GM12878 (cell line): Measurements from ENCODE around the gene PROC. TPM values are rescaled to one million over a fixed set of nuclear protein-coding genes. Genes with fewer than 3 reads are reported as not detected.

Experiments used
- ATAC-seq: fragments of 200-7000 bp; cut with Tn5 transposase; 3 replicates; pipeline ENCODE4 v1.9.1; 2020; ENCODE audit warnings: mild to moderate bottlenecking, moderate library complexity
- BruUV-seq: library from RNA; stranded (reverse); fragments of 400-500 nt; replicated peaks from 2 replicates; lab custom pipeline; 2021; lab: Mats Ljungman, UMichigan
- CTCF ChIA-PET: fragments of 300-600 bp; sonication (Branson Sonifier 250); formaldehyde crosslinking; extraction: SDS; loops from one replicate; lab custom pipeline; 2021; ENCODE audit warnings: inconsistent platforms; lab: Yijun Ruan, JAX
- POLR2A ChIA-PET: fragments of 350-600 bp; formaldehyde crosslinking; extraction: SDS; loops from one replicate; lab custom pipeline; 2021; ENCODE audit warnings: inconsistent platforms; lab: Charles Lee
- RAD21 ChIA-PET: fragments of 300-600 bp; sonication (Branson Sonifier 250); formaldehyde crosslinking; loops from one replicate; lab custom pipeline; 2023; ENCODE audit warnings: antibody characterized with exemption; ENCODE audit not compliant: unreplicated experiment; lab: Charles Lee
- SMC1A ChIA-PET: fragments of 300-600 bp; sonication (Branson Sonifier 250); formaldehyde crosslinking; loops from one replicate; lab custom pipeline; 2023; ENCODE audit not compliant: unreplicated experiment, uncharacterized antibody; lab: Charles Lee
- DNase-seq: peaks from one replicate; pipeline ENCODE4 v3.0.0-alpha.2; 2011; ENCODE audit warnings: low read depth, low spot score
- FAIRE-seq: peaks from 3 replicates; lab custom pipeline; 2011; peaks lifted over from hg19 to GRCh38; lab: Jason Lieb, UNC
- H2AFZ ChIP-seq: 2 replicates; pipeline ENCODE4 v1.6.0; 2011; ENCODE audit warnings: low read depth, low read length, control low read depth; ENCODE audit not compliant: control insufficient read depth
- H3K27ac ChIP-seq: 2 replicates; pipeline ENCODE4 v1.5.1; 2011; ENCODE audit warnings: control low read depth; ENCODE audit not compliant: control insufficient read depth, insufficient read depth
- H3K27me3 ChIP-seq, 2 experiments: replicated peaks in 1 of 2; 2 replicates each; pipeline versions ENCODE4 v1.6.0 to v1.6.1; 2011; ENCODE audit warnings: low read length in 1 of 2; ENCODE audit not compliant: control insufficient read depth in 2 of 2, insufficient read depth in 2 of 2
- H3K36me3 ChIP-seq, 2 experiments: 2 replicates each; pipeline ENCODE4 v1.5.1; 2011; ENCODE audit warnings: low read length in 1 of 2; ENCODE audit not compliant: control insufficient read depth in 2 of 2, insufficient read depth in 2 of 2
- H3K4me1 ChIP-seq: 2 replicates; pipeline ENCODE4 v1.6.1; 2011; ENCODE audit warnings: mild to moderate bottlenecking, low read length, moderate library complexity, mixed read lengths; ENCODE audit not compliant: control insufficient read depth, insufficient read depth
- H3K4me2 ChIP-seq: 2 replicates; pipeline ENCODE4 v1.6.0; 2011; ENCODE audit warnings: control low read depth; ENCODE audit not compliant: control insufficient read depth, insufficient read depth
- H3K4me3 ChIP-seq: fragments of 200-600 bp; sonication (generic); 2 replicates; pipeline ENCODE4 v1.5.1; 2016
- H3K79me2 ChIP-seq: 2 replicates; pipeline ENCODE4 v1.6.0; 2011; ENCODE audit warnings: low read length; ENCODE audit not compliant: control insufficient read depth, insufficient read depth
- H3K9ac ChIP-seq: 2 replicates; pipeline ENCODE4 v1.8.0; 2011; ENCODE audit warnings: low read length, control low read depth, mixed read lengths; ENCODE audit not compliant: control insufficient read depth, insufficient read depth
- H3K9me3 ChIP-seq: replicated peaks from 3 replicates; pipeline ENCODE4 v1.5.1; 2011; ENCODE audit warnings: mild to moderate bottlenecking, low read length; ENCODE audit not compliant: control insufficient read depth, insufficient read depth
- H4K20me1 ChIP-seq: 2 replicates; pipeline ENCODE4 v1.6.0; 2011; ENCODE audit not compliant: control insufficient read depth, insufficient read depth
- DPF2 ChIP-seq: fragments of 450-650 bp; IDR thresholded peaks from 2 replicates; pipeline ENCODE4 v1.6.1; 2017; ENCODE audit warnings: mild to moderate bottlenecking
- PBX3 ChIP-seq: IDR thresholded peaks from 2 replicates; pipeline ENCODE4 v1.6.1; 2011; ENCODE audit warnings: mild to moderate bottlenecking, low read depth, low read length, moderate library complexity; ENCODE audit not compliant: insufficient replicate concordance
- SREBF2 ChIP-seq: IDR thresholded peaks from 2 replicates; pipeline ENCODE4 v1.6.1; 2012; ENCODE audit warnings: mild to moderate bottlenecking, low read length
- STAT1 ChIP-seq: fragments of 450-650 bp; conservative IDR thresholded peaks from 2 replicates; pipeline ENCODE4 v1.6.1; 2014; ENCODE audit warnings: antibody characterized with exemption, mild to moderate bottlenecking
- YY1 ChIP-seq: IDR thresholded peaks from 2 replicates; pipeline ENCODE4 v1.6.1; 2011; ENCODE audit warnings: low read depth, mild to moderate bottlenecking, low read length
- ZNF384 ChIP-seq: IDR thresholded peaks from 2 replicates; pipeline ENCODE4 v1.6.1; 2012; ENCODE audit warnings: low read depth, mild to moderate bottlenecking, low read length, improper control_type of control experiment, borderline replicate concordance
- WGBS: methylation state at CpG from one replicate; pipeline ENCODE4 v1.1.6; 2016; ENCODE audit warnings: low lambda C conversion rate; ENCODE audit not compliant: insufficient replicate concordance, insufficient coverage; ENCODE audit errors: missing lambda C conversion rate; 5-methylcytosine and 5-hydroxymethylcytosine counted together
- in situ Hi-C: fragments of 300-500 bp; cut with MboI; formaldehyde crosslinking; loops from 9 replicates; pipeline ENCODE4 v1.14.3; 2018; ENCODE audit warnings: mixed read lengths
- intact Hi-C: fragments of 100-400 bp; cut with micrococcal nuclease; formaldehyde crosslinking; loops from one replicate; pipeline ENCODE4 v1.14.2; 2022; ENCODE audit not compliant: unreplicated experiment
- polyA plus RNA-seq, 11 experiments: library from polyadenylated mRNA; depleted of rRNA in 4 of 11; unstranded in 6 of 11; stranded (reverse) in 5 of 11; fragments of >200 nt; fragmentation: Nextera tagmentation in 4 of 11; fragmentation: Illumina TruSeq in 1 of 11; extraction: Ambion mirVana in 4 of 11; extraction: Trizol in 1 of 11; gene quantifications; 1 replicate in 1 of 11; 2 replicates in 10 of 11; pipeline versions ENCODE4 v1.2.1 to v1.2.3, GENCODE V29; 2011 to 2016; ENCODE audit warnings: inconsistent platforms in 2 of 11, missing spikeins in 2 of 11, low read depth in 1 of 11
- total RNA-seq, 4 experiments: library from RNA; depleted of rRNA in 3 of 4; stranded (reverse); fragments of >200 nt in 3 of 4; fragmentation: Illumina TruSeq in 1 of 4; extraction: Trizol in 1 of 4; gene quantifications; 2 replicates each; pipeline versions ENCODE4 v1.2.1 to v1.2.3, GENCODE V29; 2013 to 2021

The PROC gene
- total and polyA plus RNA-seq, 10 of the 15 experiments (the other 5 are each of a cell fraction or from before 2014, with no cell fraction given) = not detected

DNA sequence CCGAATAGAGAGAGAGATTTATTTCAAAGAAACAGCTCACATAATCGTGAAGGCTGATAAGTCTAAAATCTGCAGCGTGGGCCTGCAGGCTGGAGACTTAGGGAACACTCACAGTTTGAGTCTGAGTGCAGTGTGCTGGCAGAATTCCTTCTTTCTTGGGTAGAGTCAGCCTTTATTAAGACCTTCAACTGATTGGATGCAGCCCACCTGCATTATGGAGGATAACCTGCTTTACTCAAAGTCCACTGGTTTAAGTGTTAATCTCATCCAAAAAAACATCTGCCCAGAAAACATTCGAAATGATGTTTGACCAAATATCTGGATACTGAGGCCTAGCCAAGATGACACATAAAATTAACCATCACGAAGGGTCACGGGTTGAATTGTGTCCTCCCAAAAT, 16.3 kb downstream of the PROC start (continued):
- no peak for TF ChIP-seq ZNF384

GRCh38 chr2:127437056-127437455, 18.8 kb downstream of the PROC start:
- Histone ChIP-seq H3K4me1 (no peaks in the 10 kb centered on the region), H3K4me3 (no peak overlapping the region), H3K36me3 (no peaks in the 10 kb centered on the region), H3K9ac (no peak overlapping the region), H4K20me1 (no peaks in the 10 kb centered on the region), H3K4me2 (no peak overlapping the region), H3K79me2 (no peaks in the 10 kb centered on the region), H3K27ac (no peak overlapping the region), H3K9me3 (no peaks in the 10 kb centered on the region), H2AFZ (no peak overlapping the region), H3K27me3 (no peaks in the 10 kb centered on the region)
- ChIA-PET POLR2A (interaction anchor here (1.0 kb wide), 1 partner anchor 51 kb away, joined by 3 read pairs; no protein-coding TSS in a partner anchor), SMC1A (interaction anchor here (1.5 kb wide), 1 partner anchor 9 kb away, joined by 3 read pairs; no protein-coding TSS in a partner anchor), RAD21 (interaction anchor here (1.2 kb wide), 1 partner anchor 42 kb away, joined by 3 read pairs; no protein-coding TSS in a partner anchor), CTCF (interaction anchor here (1.1 to 1.2 kb wide), 2 partner anchors 16 to 240 kb away, joined by 3 read pairs; no protein-coding TSS in a partner anchor)
- intact Hi-C loops (no loop called here), in situ Hi-C loops (no loop called here)
- no peak for DNase-seq
- 64% methylated on average over 9 of the region's 9 CpGs for WGBS
- TF ChIP-seq DPF2 (no peak), YY1 (no peak), PBX3 (no peak), SREBF2 (no peak), STAT1 (no peak)
- ATAC-seq = no peak
- FAIRE-seq = no peak
- BruUV-seq = no TSS peak
